Thoracic aorta (tissue), 2 donors: Measurements from ENCODE around the gene PTCD1. TPM values are rescaled to one million over a fixed set of nuclear protein-coding genes. Genes with fewer than 3 reads are reported as not detected.
"Not testable (repeated sequence)": the region's sequence is repeated elsewhere in the genome, so short reads cannot be mapped to it uniquely, and the experiment has no call there.

ENCODE experiments used
- ATAC-seq: fragments of 150-250 bp; one replicate; pipeline ENCODE4 v1.8.0; 2017; ENCODE audit warnings: low read depth; ENCODE audit not compliant: insufficient number of reproducible peaks, low FRiP score
- DNase-seq: peaks from one replicate; pipeline ENCODE4 v3.0.0-alpha.2; 2020; ENCODE audit warnings: low spot score
- H3K27ac ChIP-seq, 2 donors: fragments of 200-600 bp; sonication (generic); 1 replicate in 1 of 2; 2 replicates in 1 of 2; pipeline ENCODE4 v1.5.1; 2016; ENCODE audit warnings: mild to moderate bottlenecking in 2 of 2, moderate library complexity in 2 of 2
- H3K27me3 ChIP-seq: fragments of 200-600 bp; sonication (generic); replicated peaks from 2 replicates; pipeline ENCODE4 v1.6.0; 2016; ENCODE audit warnings: mild to moderate bottlenecking; ENCODE audit not compliant: insufficient read depth
- H3K36me3 ChIP-seq: fragments of 200-600 bp; sonication (generic); one replicate; pipeline ENCODE4 v1.5.1; 2016
- H3K4me1 ChIP-seq, 2 donors: fragments of 200-600 bp; sonication (generic); 1 replicate in 1 of 2; 2 replicates in 1 of 2; pipeline versions ENCODE4 v1.5.1 to v1.6.0; 2016; ENCODE audit warnings: low read depth in 2 of 2, mild to moderate bottlenecking in 1 of 2; ENCODE audit not compliant: control insufficient read depth in 1 of 2
- H3K4me3 ChIP-seq: fragments of 200-600 bp; sonication (generic); 2 replicates; pipeline ENCODE4 v1.5.1; 2016; ENCODE audit warnings: mild to moderate bottlenecking
- H3K9me3 ChIP-seq: fragments of 200-600 bp; sonication (generic); 2 replicates; pipeline ENCODE4 v1.5.1; 2016
- total RNA-seq, 2 donors: library from RNA; depleted of rRNA; stranded (reverse); fragments of >200 nt; gene quantifications; one replicate each; pipeline versions ENCODE4 v1.1.0 to v1.2.3, GENCODE V29; 2016
- TF ChIP-seq, protein P1 (sequence below): fragments of 200-600 bp; sonication (generic); IDR thresholded peaks from one replicate; pipeline ENCODE4 v1.5.1; 2019; ENCODE audit warnings: antibody characterized with exemption

Gene PTCD1
- total RNA-seq, 2 donors from 2014 or later: 5.1 to 23.7 TPM

DNA sequence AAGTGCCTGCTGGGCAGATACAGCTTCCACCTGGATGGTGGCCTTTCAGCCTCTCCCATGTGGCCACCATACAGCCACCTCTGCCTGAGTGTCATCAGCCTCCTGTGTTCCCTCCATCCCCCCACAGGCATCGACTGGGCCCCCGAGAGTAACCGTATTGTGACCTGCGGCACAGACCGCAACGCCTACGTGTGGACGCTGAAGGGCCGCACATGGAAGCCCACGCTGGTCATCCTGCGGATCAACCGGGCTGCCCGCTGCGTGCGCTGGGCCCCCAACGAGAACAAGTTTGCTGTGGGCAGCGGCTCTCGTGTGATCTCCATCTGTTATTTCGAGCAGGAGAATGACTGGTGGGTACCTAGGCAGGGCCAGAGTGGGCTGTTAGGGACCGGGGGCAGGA lies 50.7 kb downstream of the PTCD1 start:
- H3K36me3 ChIP-seq: peaks cover 47% of the 10 kb centered on the region
- no peaks in the 10 kb centered on the region for H3K9me3 ChIP-seq
- no peak overlapping the region for H3K4me3 ChIP-seq
- no peaks in the 10 kb centered on the region for H3K27me3 ChIP-seq
- no peak for ATAC-seq
- no peak overlapping the region for H3K27ac ChIP-seq
- H3K4me1 ChIP-seq: peaks cover 4 to 7% of the 10 kb centered on the region in 2 donors
- DNase-seq: no peak
- TF ChIP-seq, protein P1, sequence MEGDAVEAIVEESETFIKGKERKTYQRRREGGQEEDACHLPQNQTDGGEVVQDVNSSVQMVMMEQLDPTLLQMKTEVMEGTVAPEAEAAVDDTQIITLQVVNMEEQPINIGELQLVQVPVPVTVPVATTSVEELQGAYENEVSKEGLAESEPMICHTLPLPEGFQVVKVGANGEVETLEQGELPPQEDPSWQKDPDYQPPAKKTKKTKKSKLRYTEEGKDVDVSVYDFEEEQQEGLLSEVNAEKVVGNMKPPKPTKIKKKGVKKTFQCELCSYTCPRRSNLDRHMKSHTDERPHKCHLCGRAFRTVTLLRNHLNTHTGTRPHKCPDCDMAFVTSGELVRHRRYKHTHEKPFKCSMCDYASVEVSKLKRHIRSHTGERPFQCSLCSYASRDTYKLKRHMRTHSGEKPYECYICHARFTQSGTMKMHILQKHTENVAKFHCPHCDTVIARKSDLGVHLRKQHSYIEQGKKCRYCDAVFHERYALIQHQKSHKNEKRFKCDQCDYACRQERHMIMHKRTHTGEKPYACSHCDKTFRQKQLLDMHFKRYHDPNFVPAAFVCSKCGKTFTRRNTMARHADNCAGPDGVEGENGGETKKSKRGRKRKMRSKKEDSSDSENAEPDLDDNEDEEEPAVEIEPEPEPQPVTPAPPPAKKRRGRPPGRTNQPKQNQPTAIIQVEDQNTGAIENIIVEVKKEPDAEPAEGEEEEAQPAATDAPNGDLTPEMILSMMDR: no peak

DNA sequence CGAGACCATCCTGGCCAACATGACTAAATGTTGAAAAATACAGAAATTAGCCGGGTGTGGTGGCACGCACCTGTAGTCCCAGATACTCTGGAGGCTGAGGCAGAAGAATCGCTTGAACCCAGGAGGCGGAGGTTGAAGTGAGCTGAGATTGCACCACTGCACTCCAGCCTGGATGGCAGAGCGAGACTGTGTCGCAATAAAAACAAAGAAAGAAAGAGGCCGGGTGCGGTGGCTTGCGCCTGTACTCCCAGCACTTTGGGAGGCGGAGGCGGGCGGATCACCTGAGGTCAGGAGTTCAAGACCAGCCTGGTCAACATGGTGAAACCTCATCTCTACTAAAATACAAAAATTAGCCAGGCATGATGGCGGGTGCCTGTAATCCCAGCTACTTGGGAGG lies 51.4 kb downstream of the PTCD1 start:
- peaks cover 47% of the 10 kb centered on the region for H3K36me3 ChIP-seq
- H3K27me3 ChIP-seq, ATAC-seq, H3K27ac ChIP-seq, H3K4me3 ChIP-seq, H3K4me1 ChIP-seq, H3K9me3 ChIP-seq, DNase-seq: not testable (repeated sequence)

DNA sequence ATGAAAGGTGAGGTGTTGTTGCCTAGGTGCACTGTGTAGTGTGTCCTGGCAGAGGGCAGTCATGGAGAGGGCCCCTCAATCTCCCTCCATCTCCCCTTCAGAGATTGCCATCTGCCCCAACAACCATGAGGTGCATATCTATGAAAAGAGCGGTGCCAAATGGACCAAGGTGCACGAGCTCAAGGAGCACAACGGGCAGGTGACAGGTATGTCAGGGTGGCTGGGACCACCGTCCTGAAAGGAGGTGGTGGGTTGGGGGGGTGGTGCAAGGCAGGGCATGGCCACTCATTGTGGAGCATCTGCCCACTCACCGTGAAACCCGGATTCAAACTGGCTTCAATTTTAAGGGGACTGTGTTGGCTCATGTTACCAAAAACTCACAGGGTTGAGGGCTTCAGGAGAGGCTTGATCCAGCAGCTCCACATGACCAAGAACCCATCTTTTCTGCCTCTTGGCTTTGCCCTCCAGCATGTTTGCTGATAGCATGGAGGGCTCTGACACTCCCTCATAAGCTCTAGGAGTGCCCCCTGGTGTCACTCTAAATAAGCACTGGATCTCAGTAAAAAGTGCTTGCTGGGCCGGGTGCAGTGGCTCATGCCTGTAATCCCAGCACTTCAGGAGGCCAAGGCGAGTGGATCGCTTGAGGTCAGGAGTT lies 51.9 kb downstream of the PTCD1 start:
- peaks cover 46% of the 10 kb centered on the region for H3K36me3 ChIP-seq
- ATAC-seq (no peak), DNase-seq (no peak)
- H3K27me3 ChIP-seq: no peaks in the 10 kb centered on the region
- no peaks in the 10 kb centered on the region for H3K9me3 ChIP-seq
- H3K4me3 ChIP-seq: no peak overlapping the region
- H3K27ac ChIP-seq: no peak overlapping the region
- H3K4me1 ChIP-seq: no peaks in the 10 kb centered on the region
- TF ChIP-seq, protein P1: no peak

DNA sequence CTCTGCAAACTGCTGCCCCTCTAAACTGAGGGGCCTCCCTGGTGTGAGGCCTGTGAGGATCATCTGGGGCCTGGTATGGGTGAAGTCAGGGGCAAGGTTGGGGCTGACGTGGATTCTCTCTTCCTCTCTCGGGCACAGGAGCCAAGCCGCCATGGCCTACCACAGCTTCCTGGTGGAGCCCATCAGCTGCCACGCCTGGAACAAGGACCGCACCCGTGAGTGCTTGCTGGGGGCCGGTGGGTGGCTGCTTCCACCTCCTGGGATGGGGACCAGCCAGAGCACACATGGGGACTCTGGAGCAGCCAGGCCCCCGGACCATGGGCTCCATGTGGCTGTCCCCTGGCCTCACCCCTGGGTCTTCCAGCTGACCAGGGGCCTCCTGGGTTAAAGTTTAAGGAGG lies 53.0 kb downstream of the PTCD1 start:
- Histone ChIP-seq H3K27ac (no peak overlapping the region), H3K4me1 (peaks cover 10 to 11% of the 10 kb centered on the region in 2 donors), H3K27me3 (no peaks in the 10 kb centered on the region), H3K9me3 (no peaks in the 10 kb centered on the region), H3K36me3 (peaks cover 35% of the 10 kb centered on the region), H3K4me3 (no peak overlapping the region)
- DNase-seq (no peak), ATAC-seq (no peak)
- TF ChIP-seq, protein P1: no peak

DNA sequence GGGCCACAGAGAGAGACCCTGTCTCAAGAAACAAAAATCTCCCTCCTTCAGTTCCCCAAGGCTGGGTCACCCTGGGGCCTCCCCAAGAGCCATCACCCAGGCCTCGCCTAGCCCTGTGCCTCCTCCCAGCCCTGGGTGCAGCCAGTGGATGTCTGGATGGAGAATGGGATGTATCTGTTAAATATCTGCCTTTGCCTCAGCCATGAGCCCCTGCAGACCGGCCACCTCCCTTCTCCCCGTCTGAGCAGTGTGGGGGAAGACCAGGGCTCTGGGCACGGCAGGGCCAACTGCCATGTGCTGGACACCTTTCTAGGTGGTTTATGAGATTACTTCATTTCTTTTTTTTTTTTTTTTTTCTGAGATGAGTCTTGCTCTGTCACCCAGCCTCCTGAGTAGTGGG lies 54.1 kb downstream of the PTCD1 start:
- H3K4me1 ChIP-seq: peaks cover 21% of the 10 kb centered on the region in 2 donors
- DNase-seq (no peak), ATAC-seq (no peak)
- H3K27me3 ChIP-seq: no peaks in the 10 kb centered on the region
- H3K9me3 ChIP-seq: no peaks in the 10 kb centered on the region
- TF ChIP-seq, protein P1: no peak
- peaks cover 26% of the 10 kb centered on the region for H3K36me3 ChIP-seq
- no peak overlapping the region for H3K27ac ChIP-seq
- H3K4me3 ChIP-seq: no peak overlapping the region
